HepG2 (cell line): ENCODE measurements around the gene ADAMTSL3. TPM values are rescaled to one million over a fixed set of nuclear protein-coding genes. Genes with fewer than 3 reads are reported as not detected.

Experiments used
- ATAC-seq: fragments of 200-7000 bp; cut with Tn5 transposase; 3 replicates; pipeline ENCODE4 v1.9.1; 2020; ENCODE audit warnings: mild to moderate bottlenecking, moderate library complexity
- BruUV-seq: library from RNA; stranded (reverse); fragments of 400-500 nt; replicated peaks from 2 replicates; lab custom pipeline; 2021; lab: Mats Ljungman, UMichigan
- CTCF ChIA-PET: fragments of 300-600 bp; formaldehyde crosslinking; extraction: SDS; loops from one replicate; lab custom pipeline; 2021; ENCODE audit warnings: low total read pairs, inconsistent platforms, low intra/inter-chr PET ratio; lab: Yijun Ruan, JAX
- POLR2A ChIA-PET: fragments of 350-600 bp; sonication (Branson Sonifier 250); formaldehyde crosslinking; loops from one replicate; lab custom pipeline; 2020; ENCODE audit warnings: antibody characterized with exemption, inconsistent platforms; lab: Yijun Ruan, JAX
- DNase-seq: peaks from one replicate; pipeline ENCODE4 v3.0.0-alpha.2; 2015; ENCODE audit warnings: low spot score
- FAIRE-seq: peaks from 3 replicates; lab custom pipeline; 2011; peaks lifted over from hg19 to GRCh38; lab: Jason Lieb, UNC
- H2AFZ ChIP-seq: one replicate; pipeline ENCODE4 v1.6.1; 2011; ENCODE audit warnings: low read length, inconsistent platforms
- H3K27ac ChIP-seq: fragments of 300-600 bp; 3 replicates; pipeline ENCODE4 v1.8.0; 2011; ENCODE audit warnings: mixed run types, mild to moderate bottlenecking, mixed read lengths, low read length, inconsistent platforms; ENCODE audit not compliant: insufficient read depth; ENCODE audit errors: extremely low read length
- H3K27me3 ChIP-seq, 2 experiments: fragments of 200-600 bp in 1 of 2; 2 replicates in 1 of 2; 3 replicates in 1 of 2; pipeline versions ENCODE4 v1.6.0 to v1.8.0; 2011; ENCODE audit warnings: low read length in 2 of 2, mild to moderate bottlenecking in 2 of 2, moderate library complexity in 2 of 2, inconsistent platforms in 1 of 2; ENCODE audit not compliant: insufficient read depth in 2 of 2, control insufficient read depth in 1 of 2
- H3K36me3 ChIP-seq, 2 experiments: fragments of 200-600 bp in 1 of 2; replicated peaks in 1 of 2; 2 replicates in 1 of 2; 3 replicates in 1 of 2; pipeline versions ENCODE4 v1.5.1 to v1.8.0; 2011; ENCODE audit warnings: low read length in 2 of 2, inconsistent platforms in 1 of 2; ENCODE audit not compliant: insufficient read depth in 2 of 2, control insufficient read depth in 1 of 2
- H3K4me1 ChIP-seq: 2 replicates; pipeline ENCODE4 v1.5.1; 2012; ENCODE audit warnings: low read length, inconsistent platforms; ENCODE audit not compliant: insufficient read depth
- H3K4me2 ChIP-seq: 2 replicates; pipeline ENCODE4 v1.6.0; 2011; ENCODE audit warnings: low read depth, low read length, inconsistent platforms
- H3K4me3 ChIP-seq, 3 experiments: fragments of 200-600 bp in 1 of 3; sonication (generic), shearing (Covaris generic) in 1 of 3; replicated peaks in 1 of 3; 2 replicates each; pipeline ENCODE4 v1.5.1; 2011 to 2016; ENCODE audit warnings: low read length in 3 of 3, inconsistent platforms in 2 of 3, low read depth in 2 of 3, mild to moderate bottlenecking in 2 of 3, control low read depth in 1 of 3, mixed read lengths in 1 of 3; ENCODE audit not compliant: insufficient read depth in 1 of 3
- H3K79me2 ChIP-seq: one replicate; pipeline ENCODE4 v1.6.1; 2011; ENCODE audit warnings: low read length, inconsistent platforms; ENCODE audit not compliant: insufficient read depth
- H3K9ac ChIP-seq: 2 replicates; pipeline ENCODE4 v1.6.0; 2011; ENCODE audit warnings: mild to moderate bottlenecking, low read depth, low read length, inconsistent platforms; ENCODE audit not compliant: insufficient read depth
- H3K9me3 ChIP-seq: 2 replicates; pipeline ENCODE4 v1.5.1; 2012; ENCODE audit warnings: mild to moderate bottlenecking, low read length
- H4K20me1 ChIP-seq: 2 replicates; pipeline ENCODE4 v1.6.0; 2011; ENCODE audit warnings: inconsistent platforms, mild to moderate bottlenecking, low read length, moderate library complexity; ENCODE audit not compliant: insufficient read depth
- ATAD3A ChIP-seq: sonication (generic); formaldehyde crosslinking; IDR thresholded peaks from 2 replicates; pipeline ENCODE4 v1.4.0; 2020; ENCODE audit warnings: missing genetic modification reagents
- HES4 ChIP-seq: sonication (generic); formaldehyde crosslinking; IDR thresholded peaks from 2 replicates; pipeline ENCODE4 v1.9.0; 2021; ENCODE audit warnings: mild to moderate bottlenecking, missing genetic modification reagents, borderline replicate concordance
- HNF4G ChIP-seq, 2 experiments: sonication (generic) in 1 of 2; formaldehyde crosslinking in 1 of 2; IDR thresholded peaks; 2 replicates each; pipeline versions ENCODE4 v1.4.0 to v1.6.1; 2011 to 2020; ENCODE audit warnings: borderline replicate concordance in 2 of 2, low read depth in 2 of 2, mild to moderate bottlenecking in 2 of 2, low read length in 1 of 2, missing genetic modification reagents in 1 of 2, moderate library complexity in 1 of 2
- JUN ChIP-seq: sonication (generic); formaldehyde crosslinking; IDR thresholded peaks from 2 replicates; pipeline ENCODE4 v1.4.0; 2020; ENCODE audit warnings: mild to moderate bottlenecking, missing genetic modification reagents
- NAIF1 ChIP-seq: sonication (generic); formaldehyde crosslinking; IDR thresholded peaks from 2 replicates; pipeline ENCODE4 v1.5.0; 2020; ENCODE audit warnings: mild to moderate bottlenecking, missing genetic modification reagents, borderline replicate concordance
- PITX1 ChIP-seq: sonication (generic); formaldehyde crosslinking; IDR thresholded peaks from 2 replicates; pipeline ENCODE4 v1.5.1; 2020; ENCODE audit warnings: mild to moderate bottlenecking, missing genetic modification reagents
- SAFB2 ChIP-seq: sonication (generic); formaldehyde crosslinking; IDR thresholded peaks from 2 replicates; pipeline ENCODE4 v1.5.1; 2020; ENCODE audit warnings: missing genetic modification reagents, low read depth, mild to moderate bottlenecking, borderline replicate concordance
- TMF1 ChIP-seq: sonication (generic); formaldehyde crosslinking; IDR thresholded peaks from 2 replicates; pipeline ENCODE4 v1.8.1; 2022; ENCODE audit warnings: low read depth, missing genetic modification reagents
- ZFP90 ChIP-seq: sonication (generic); formaldehyde crosslinking; IDR thresholded peaks from 2 replicates; pipeline ENCODE4 v1.8.0; 2022; ENCODE audit warnings: missing genetic modification reagents, mild to moderate bottlenecking, inconsistent platforms, borderline replicate concordance
- ZNF121 ChIP-seq: sonication (generic); formaldehyde crosslinking; IDR thresholded peaks from 2 replicates; pipeline ENCODE4 v1.5.0; 2020; ENCODE audit warnings: mild to moderate bottlenecking, missing genetic modification reagents
- ZNF251 ChIP-seq: sonication (generic); formaldehyde crosslinking; IDR thresholded peaks from 2 replicates; pipeline ENCODE4 v1.9.0; 2021; ENCODE audit warnings: mild to moderate bottlenecking, missing genetic modification reagents
- ZNF530 ChIP-seq: sonication (generic); formaldehyde crosslinking; IDR thresholded peaks from 2 replicates; pipeline ENCODE4 v1.5.0; 2020; ENCODE audit warnings: low read depth, mild to moderate bottlenecking, missing genetic modification reagents
- ZNF7 ChIP-seq: IDR thresholded peaks from 2 replicates; pipeline ENCODE4 v1.6.1; 2016; ENCODE audit warnings: missing biosample characterization, missing genetic modification reagents
- WGBS: methylation state at CpG from one replicate; pipeline ENCODE4 v1.1.6; 2017; ENCODE audit warnings: low lambda C conversion rate; 5-methylcytosine and 5-hydroxymethylcytosine counted together
- in situ Hi-C: cut with HindIII; loops from 2 replicates; pipeline ENCODE4 v1.10.0; 2017; ENCODE audit warnings: low pct_unique_long_range_greater_than_20kb; ENCODE audit not compliant: extremely low pct_ligation_motif_present
- intact Hi-C: fragments of 100-400 bp; cut with micrococcal nuclease; formaldehyde crosslinking; loops from one replicate; pipeline ENCODE4 v1.10.0; 2022; ENCODE audit not compliant: unreplicated experiment
- polyA plus RNA-seq, 8 experiments: library from polyadenylated mRNA; depleted of rRNA in 3 of 8; stranded (reverse) in 7 of 8; unstranded in 1 of 8; fragments of >200 nt; fragmentation: Illumina TruSeq in 4 of 8; extraction: Trizol in 4 of 8; gene quantifications; 2 replicates each; pipeline versions ENCODE4 v1.2.1 to v1.2.3, GENCODE V29; 2011 to 2016; ENCODE audit warnings: low read depth in 4 of 8, missing spikeins in 1 of 8, mixed read lengths in 1 of 8; ENCODE audit not compliant: insufficient read depth in 1 of 8
- total RNA-seq, 5 experiments: library from RNA; depleted of rRNA; stranded (reverse); fragments of >200 nt; fragmentation: Illumina TruSeq; extraction: Trizol; gene quantifications; 2 replicates each; pipeline ENCODE4 v1.2.3, GENCODE V29; 2016; ENCODE audit warnings: low read depth in 1 of 5
- TF ChIP-seq, protein P1 (sequence below): IDR thresholded peaks from 2 replicates; pipeline ENCODE4 v1.6.1; 2016; ENCODE audit warnings: low read depth, borderline replicate concordance

ADAMTSL3 gene
- total and polyA plus RNA-seq, 2 of the 13 experiments (the other 11 are each of a cell fraction or from before 2014, with no cell fraction given) = 0.04 to 0.09 TPM

DNA sequence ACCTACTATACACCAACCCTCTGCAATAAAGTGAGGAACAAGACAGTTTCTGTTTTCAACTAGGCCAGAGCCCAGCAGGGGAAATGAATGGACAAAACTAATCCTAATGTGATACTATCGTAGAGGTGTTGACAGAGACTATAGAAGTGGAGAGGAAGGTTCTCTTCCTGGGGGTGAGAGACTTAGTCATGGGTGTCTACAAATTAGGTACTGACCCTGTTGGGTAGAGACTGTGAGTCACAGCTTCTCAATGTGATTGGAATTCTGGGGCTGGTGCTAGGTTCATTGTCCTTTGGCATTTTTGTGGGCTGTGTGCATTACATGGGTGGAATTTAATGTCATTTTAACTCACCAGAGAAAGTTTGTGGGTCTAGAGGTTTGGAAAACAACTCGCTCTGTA, 79.3 kb downstream of the ADAMTSL3 start:
- in situ Hi-C loops (no loop called here), intact Hi-C loops (loop anchor here (5.0 kb wide), 1 partner anchor 239 kb away; no protein-coding TSS in a partner anchor)
- no peak for FAIRE-seq
- no peaks in the 10 kb centered on the region for H3K36me3 ChIP-seq
- no peak overlapping the region for H3K4me3 ChIP-seq
- CTCF ChIA-PET = no interaction called here
- H3K4me1 ChIP-seq = no peaks in the 10 kb centered on the region
- H2AFZ ChIP-seq = no peak overlapping the region
- TF ChIP-seq TMF1 (CRISPR knock-in tag) (no peak), PITX1 (CRISPR knock-in tag) (no peak), ZNF7 (CRISPR knock-in tag) (no peak), SAFB2 (CRISPR knock-in tag) (no peak), ATAD3A (CRISPR knock-in tag) (no peak), HES4 (CRISPR knock-in tag) (no peak), NAIF1 (CRISPR knock-in tag) (no peak), JUN (CRISPR knock-in tag) (no peak), ZNF121 (CRISPR knock-in tag) (no peak), ZFP90 (CRISPR knock-in tag) (no peak), ZNF251 (CRISPR knock-in tag) (no peak), ZNF530 (CRISPR knock-in tag) (no peak), HNF4G (IDR thresholded peaks at IDR 0.05; ENCODE audit: borderline replicate concordance, low read depth, low read length) (no peak), HNF4G (CRISPR knock-in tag; IDR thresholded peaks at IDR 0.05; ENCODE audit: borderline replicate concordance, low read depth) (no peak)
- TF ChIP-seq, protein P1, sequence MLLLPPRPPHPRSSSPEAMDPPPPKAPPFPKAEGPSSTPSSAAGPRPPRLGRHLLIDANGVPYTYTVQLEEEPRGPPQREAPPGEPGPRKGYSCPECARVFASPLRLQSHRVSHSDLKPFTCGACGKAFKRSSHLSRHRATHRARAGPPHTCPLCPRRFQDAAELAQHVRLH (CRISPR knock-in tag) = no peak
- TF ChIP-seq, all 625 proteins: peak for 0
- POLR2A ChIA-PET = no interaction called here
- DNase-seq (no peak), ATAC-seq (no peak)
- no peaks in the 10 kb centered on the region for H3K9me3 ChIP-seq
- no peak overlapping the region for H3K9ac ChIP-seq
- no peak overlapping the region for H3K4me2 ChIP-seq
- 41% methylated on average over 2 of the region's 2 CpGs for WGBS
- H3K79me2 ChIP-seq = no peaks in the 10 kb centered on the region
- no peaks in the 10 kb centered on the region for H3K27me3 ChIP-seq
- no peaks in the 10 kb centered on the region for H4K20me1 ChIP-seq
- H3K27ac ChIP-seq = no peak overlapping the region
- BruUV-seq = no TSS peak
